ENCODE measurements around the gene VSTM2B.

- TF ChIP-seq CTCF (IDR thresholded peaks at IDR 0.05) (no peak), EZH2 (IDR thresholded peaks at IDR 0.05) (no peak), EZH2phosphoT487 (IDR thresholded peaks at IDR 0.05) (no peak)
These were observed 41.6 kb downstream of the VSTM2B start for GRCh38 chr19:29567366-29567915.
